NK-92 (cell line): ENCODE results near the gene MAD1L1.
"Not testable (repeated sequence)": the region's sequence is repeated elsewhere in the genome, so short reads cannot be mapped to it uniquely, and the experiment has no call there.

ENCODE experiments used
- DNase-seq: peaks from one replicate; lab custom pipeline; 2025; ENCODE audit not compliant: unreplicated experiment; lab: John Stamatoyannopoulos, UW

MAD1L1 gene

GRCh38 chr7:2006921-2007381, 225.8 kb downstream of the MAD1L1 start:
- DNase-seq: no peak

GRCh38 chr7:2006231-2006771, 226.4 kb downstream of the MAD1L1 start:
- no peak for DNase-seq

GRCh38 chr7:2005786-2006185, 227.0 kb downstream of the MAD1L1 start:
- no peak for DNase-seq

- DNase-seq: no peak
Measured at GRCh38 chr7:2004841-2005725, 227.7 kb downstream of the MAD1L1 start.

GRCh38 chr7:2003931-2004812, 228.6 kb downstream of the MAD1L1 start:
- no peak for DNase-seq

- no peak for DNase-seq
Measured at GRCh38 chr7:2003451-2003930, 229.3 kb downstream of the MAD1L1 start.

GRCh38 chr7:2002561-2003450, 229.9 kb downstream of the MAD1L1 start:
- DNase-seq: no peak

- DNase-seq: no peak
Measured at GRCh38 chr7:2001601-2002442, 230.9 kb downstream of the MAD1L1 start.

- DNase-seq: no peak
Measured at GRCh38 chr7:2000746-2001321, 231.9 kb downstream of the MAD1L1 start.

GRCh38 chr7:2000153-2000687, 232.5 kb downstream of the MAD1L1 start:
- no peak for DNase-seq

GRCh38 chr7:1999278-1999984, 233.3 kb downstream of the MAD1L1 start:
- DNase-seq: no peak

- DNase-seq: no peak
Measured at GRCh38 chr7:1998146-1998545, 234.6 kb downstream of the MAD1L1 start.

- no peak for DNase-seq
Measured at GRCh38 chr7:1997537-1998076, 235.1 kb downstream of the MAD1L1 start.

GRCh38 chr7:1996816-1997215, 235.9 kb downstream of the MAD1L1 start:
- DNase-seq: no peak

GRCh38 chr7:1995911-1996420, 236.8 kb downstream of the MAD1L1 start:
- DNase-seq: not testable (repeated sequence)

- no peak for DNase-seq
Measured at GRCh38 chr7:1995426-1995825, 237.3 kb downstream of the MAD1L1 start.

GRCh38 chr7:1994931-1995330, 237.8 kb downstream of the MAD1L1 start:
- DNase-seq: no peak
